COLO829 (cell line): ENCODE data around the gene C4orf50.

Experiments
- DNase-seq: peaks from one replicate; pipeline ENCODE4 v3.0.0; 2012; ENCODE audit warnings: low spot score

C4orf50 gene

GRCh38 chr4:5992828-5993321 lies 25.4 kb downstream of the C4orf50 start:
- no peak for DNase-seq

DNA sequence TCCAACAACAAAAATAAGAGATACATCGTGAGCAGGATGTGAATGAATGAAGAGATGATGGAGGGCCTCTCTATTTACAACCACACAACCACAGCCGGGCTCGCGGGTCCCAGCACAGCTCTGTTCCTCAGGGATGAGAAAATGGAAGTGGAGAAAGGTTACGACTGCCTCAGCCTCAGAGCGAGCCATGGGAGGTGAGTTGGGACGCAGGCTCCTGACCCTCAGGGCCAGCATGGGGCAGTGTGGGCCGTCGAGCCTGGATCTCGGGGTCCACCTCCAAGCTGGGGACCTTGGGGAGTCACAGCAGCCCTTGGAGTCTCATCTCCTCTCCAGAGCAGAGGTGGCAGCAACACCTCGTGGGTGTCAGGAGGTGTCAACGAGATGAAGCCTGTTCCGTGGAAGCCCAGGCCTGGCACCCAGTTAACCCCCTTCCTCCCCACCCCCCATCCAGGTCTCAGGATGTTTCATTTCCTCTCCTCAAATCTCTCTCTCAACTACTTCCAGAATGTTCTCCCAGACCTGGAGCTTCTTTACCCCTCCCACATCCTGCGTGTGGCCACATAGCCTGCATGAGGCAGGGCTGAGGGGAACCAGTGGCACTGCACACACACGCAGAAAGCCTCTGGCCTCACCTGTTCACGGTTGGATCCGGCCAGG lies 25.9 kb downstream of the C4orf50 start:
- no peak for DNase-seq

GRCh38 chr4:5991405-5991804 lies 26.8 kb downstream of the C4orf50 start:
- no peak for DNase-seq

DNA sequence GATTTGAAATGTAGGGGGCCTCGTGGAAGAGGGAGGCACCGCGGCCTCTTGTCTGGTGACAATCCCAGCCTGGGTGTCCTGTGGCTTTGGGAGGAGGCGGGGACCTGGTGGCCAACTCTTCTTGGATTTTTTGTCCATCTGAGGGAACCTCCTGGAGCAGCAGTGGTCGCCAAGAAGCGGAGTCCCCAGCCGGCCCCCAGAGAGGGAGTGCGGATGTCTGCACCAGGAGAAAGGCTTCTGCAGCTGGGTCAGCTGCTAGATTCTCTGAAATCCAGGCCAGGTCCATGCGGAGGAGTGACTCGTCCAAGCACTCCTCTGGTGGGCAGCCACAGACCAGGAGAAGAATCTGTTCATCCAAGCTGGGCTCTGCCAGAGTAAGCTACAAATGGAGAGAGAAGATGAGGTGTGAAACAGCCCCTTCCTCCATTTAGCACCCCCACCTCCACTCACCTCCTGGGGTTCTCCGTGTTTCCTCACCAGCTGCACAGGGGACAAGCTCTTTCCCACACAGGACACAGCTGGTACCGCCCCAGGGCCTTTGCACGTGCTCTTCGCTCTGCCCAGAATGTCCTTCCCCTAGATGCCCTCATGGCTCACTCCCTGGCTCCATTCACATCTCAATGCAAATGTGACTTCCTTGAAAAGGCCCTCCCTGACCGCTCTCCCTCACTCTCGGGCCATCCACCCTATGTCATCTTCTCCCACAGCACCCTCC lies 27.6 kb downstream of the C4orf50 start:
- DNase-seq: no peak

GRCh38 chr4:5989236-5990225 lies 28.7 kb downstream of the C4orf50 start:
- no peak for DNase-seq

DNA sequence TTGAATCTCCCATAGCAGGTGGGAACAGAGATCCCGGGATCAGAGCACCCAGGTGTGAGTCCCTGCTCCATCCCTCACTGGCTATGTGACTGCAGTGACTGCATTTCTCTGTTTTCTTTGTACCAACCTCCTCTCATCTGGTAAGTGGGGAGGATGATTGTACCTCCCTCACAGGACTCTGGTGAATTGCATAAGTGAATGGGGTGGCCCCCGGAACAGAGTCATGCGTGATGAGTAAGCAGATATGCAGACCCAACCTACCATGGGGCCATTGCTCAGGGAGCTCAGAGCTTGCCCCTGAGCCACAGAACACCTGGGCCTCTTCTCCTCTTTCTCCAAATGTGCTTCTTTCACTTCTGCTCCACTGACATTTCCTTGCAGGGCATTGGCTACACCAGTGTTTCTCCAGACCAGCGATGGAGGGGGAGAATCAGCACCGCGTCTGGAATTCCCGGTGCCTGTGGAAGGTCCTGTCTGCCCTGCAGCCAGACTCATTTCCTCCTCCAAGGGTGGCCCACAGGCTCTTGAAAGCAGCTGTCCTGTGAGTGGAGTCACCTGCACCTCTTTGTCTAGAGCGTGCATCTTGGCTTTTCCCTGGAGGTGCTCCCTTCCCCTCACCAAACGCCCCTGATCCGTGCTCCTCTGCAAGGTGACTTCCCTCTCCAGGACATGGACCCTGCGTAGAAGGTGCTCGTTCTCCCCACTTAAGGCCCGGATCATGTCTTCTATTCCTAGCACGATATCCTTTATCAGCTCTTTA lies 30.0 kb downstream of the C4orf50 start:
- no peak for DNase-seq

DNA sequence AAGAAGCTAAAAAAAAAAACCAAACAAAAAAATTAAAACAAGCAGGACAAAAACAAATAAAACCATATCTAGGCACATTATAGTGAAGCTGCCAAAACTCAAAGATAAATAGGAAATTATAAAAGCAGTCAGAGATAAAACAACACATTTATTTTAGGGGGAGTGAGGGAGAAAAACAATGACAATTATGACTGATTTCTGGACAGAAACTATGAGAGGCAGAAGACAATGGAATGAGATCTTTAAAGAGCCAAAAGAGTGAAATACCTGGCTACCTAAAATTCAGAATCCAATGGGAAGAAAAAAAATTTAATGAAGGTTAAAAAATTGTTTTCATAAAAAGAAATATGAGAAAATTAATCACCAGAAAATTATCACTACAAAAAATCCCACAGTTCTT lies 33.4 kb downstream of the C4orf50 start:
- no peak for DNase-seq

- DNase-seq: no peak
Measured at GRCh38 chr4:5982156-5982973, 35.9 kb downstream of the C4orf50 start.

GRCh38 chr4:5980436-5981155 lies 37.6 kb downstream of the C4orf50 start:
- peak; percentile 16 for DNase-seq

DNA sequence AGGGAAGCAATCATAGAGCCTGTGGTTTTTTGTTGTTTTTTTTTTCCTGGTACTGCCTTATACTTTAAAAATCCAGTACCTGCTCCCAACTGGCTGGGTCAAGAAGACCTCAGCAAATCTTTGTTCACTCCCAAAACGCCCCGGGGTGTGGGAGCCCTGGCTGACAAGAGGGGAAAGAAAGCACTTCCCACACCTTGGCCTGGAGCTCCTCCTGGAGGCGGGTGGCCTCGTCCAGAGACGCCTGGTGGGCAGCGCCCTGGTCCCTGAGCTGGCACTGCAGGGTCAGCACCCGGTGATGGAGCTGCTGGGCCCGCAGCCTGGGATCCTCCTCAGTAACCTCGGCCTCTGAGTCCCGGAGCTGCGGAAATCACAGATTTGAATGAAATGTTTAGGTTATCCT lies 38.2 kb downstream of the C4orf50 start:
- DNase-seq: peak; percentile 6

- DNase-seq: no peak
Measured at GRCh38 chr4:5976921-5977320, 41.3 kb downstream of the C4orf50 start.

DNA sequence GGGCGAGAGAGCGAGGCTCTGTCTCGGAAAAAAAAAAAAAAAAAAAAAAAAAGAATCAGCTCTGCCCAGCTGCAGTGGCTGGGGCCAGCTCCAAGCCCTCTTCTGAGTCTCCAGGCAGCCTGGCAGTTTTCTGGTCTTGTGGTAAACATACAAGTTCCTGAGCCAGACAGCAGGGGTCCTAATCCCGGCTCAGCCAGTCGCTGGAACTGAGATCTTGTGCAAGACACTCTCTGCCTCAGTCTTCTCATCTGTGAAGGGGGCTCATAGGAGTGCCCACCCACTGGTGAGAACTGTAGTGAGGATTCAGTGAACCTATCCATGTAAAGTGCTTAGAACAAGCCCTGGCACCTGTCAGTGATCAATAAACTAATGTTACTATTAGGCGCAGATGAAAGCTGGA lies 41.8 kb downstream of the C4orf50 start:
- DNase-seq: no peak

DNA sequence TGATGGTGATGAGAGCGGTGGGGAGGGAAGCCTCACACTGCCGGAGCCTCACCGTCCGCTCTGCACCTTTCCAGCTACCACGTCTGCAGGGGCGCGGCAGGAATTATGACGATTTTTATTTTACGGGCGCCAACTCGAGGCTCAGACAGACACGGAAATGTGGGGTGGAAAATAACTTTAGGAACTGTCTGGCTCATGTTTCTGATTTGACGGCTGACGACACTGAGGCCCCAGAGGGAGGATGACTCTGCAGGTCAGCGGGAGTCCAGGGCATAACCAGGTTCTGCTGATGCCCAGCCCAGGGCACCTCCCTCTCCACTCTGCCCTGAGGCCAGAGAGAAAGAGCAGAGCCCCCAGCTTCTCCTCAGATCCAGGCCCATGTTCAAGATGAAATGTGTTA lies 43.9 kb downstream of the C4orf50 start:
- no peak for DNase-seq

DNA sequence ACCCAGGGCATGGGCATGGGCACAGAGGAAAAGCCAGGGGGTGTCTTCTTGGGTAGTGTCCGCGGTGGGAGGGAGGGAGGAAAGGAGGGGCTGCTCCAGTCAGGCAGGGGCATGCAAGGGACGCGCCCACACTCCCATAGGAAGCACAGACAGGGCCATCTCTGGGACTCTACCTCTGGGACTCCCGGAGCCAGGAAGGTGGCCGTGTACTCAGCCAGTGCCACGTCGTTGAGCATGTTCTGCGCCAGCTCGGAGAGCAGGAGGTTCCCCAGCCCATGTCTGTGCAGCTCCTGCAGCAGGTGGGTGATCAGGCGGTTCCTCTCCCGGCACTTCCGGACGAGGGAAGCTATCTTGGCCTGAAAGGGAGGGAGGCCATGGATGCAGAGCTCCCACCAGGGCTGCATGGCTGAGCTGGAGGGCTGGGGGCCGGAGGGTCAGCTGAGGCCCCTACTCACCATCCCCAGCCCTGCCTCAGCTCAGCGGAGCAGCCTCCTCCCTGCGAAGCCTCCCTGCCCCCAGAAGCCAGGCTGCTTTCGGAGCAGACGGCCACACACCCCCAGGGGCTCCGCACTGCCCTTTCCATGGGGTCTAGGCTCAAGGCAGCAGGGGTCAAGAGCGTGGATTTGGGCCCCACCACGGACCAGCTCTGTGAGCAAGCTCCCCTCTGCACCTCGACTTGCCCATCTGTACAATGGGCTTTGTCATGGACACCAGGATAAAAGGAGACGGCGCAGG lies 44.6 kb downstream of the C4orf50 start:
- no peak for DNase-seq

DNA sequence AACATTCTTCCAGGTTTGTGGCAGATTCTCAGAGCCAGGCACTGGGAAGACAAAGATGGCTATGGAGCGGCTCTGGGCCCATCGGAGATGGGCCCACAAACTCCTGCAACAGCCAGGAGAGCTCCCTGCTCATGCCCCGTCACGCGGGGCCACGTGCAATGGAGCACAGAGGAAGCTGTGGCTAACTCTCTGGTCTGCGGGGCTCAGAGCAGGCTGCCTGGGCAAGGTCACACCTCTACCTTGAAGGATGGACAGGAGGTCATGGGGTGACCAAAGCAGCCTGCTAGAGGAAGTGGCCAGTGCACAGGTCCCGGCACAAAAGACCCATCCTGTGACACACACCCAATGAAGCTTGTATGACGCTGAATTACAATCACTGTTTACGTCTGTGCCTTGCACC lies 45.2 kb downstream of the C4orf50 start:
- DNase-seq: no peak

GRCh38 chr4:5972571-5972970 lies 45.7 kb downstream of the C4orf50 start:
- no peak for DNase-seq

GRCh38 chr4:5971078-5971450 lies 47.2 kb downstream of the C4orf50 start:
- no peak for DNase-seq

- no peak for DNase-seq
Measured at GRCh38 chr4:5970381-5971077, 47.7 kb downstream of the C4orf50 start.

DNA sequence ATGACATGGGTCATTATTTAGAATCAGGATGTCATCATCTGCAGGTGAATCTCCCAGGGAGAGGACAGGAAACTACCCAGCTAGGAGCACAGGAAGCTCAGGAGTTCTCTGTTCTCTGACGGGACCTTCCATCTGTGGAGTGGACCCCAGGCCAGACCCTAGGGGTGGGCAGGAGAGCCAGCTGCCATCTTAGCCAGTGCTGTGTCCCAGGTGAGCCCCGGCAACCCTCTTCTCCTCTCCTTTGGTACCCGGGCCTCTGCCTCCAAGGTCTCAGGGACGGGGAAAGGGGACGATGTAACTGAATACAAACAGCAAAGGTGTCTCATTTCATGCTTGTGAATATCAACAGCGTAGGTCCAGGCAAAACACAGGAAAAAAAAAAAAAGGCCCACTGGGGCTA lies 48.5 kb downstream of the C4orf50 start:
- DNase-seq: no peak
